ENCODE measurements around the gene GATAD2A.

GRCh38 chr19:19550485-19550929 lies 145.0 kb downstream of the GATAD2A start:
- TF ChIP-seq CTCF (IDR thresholded peaks at IDR 0.05) (no peak), POLR2AphosphoS5 (IDR thresholded peaks at IDR 0.05) (no peak)

Measured in sigmoid colon (tissue), 4 donors.